Type B pancreatic cell (in vitro differentiated cells): Measurements from ENCODE around the gene INKA1. TPM values are rescaled to one million over a fixed set of nuclear protein-coding genes. Genes with fewer than 3 reads are reported as not detected.
A peak's percentile ranks its signal among the peaks of the same experiment; 100 is the strongest.
"Not testable (repeated sequence)": the region's sequence is repeated elsewhere in the genome, so short reads cannot be mapped to it uniquely, and the experiment has no call there.

Source experiments
- DNase-seq: peaks from one replicate; pipeline ENCODE4 v3.0.0; 2021; ENCODE audit warnings: mixed read lengths; ENCODE audit not compliant: unreplicated experiment; ENCODE audit errors: extremely low spot score
- H3K27ac Mint-ChIP-seq: 2 replicates; pipeline ENCODE4 v1.8.0; 2021; ENCODE audit warnings: mild to moderate bottlenecking, mixed read lengths
- H3K27me3 Mint-ChIP-seq: 2 replicates; pipeline ENCODE4 v1.8.0; 2021; ENCODE audit warnings: mixed read lengths
- H3K36me3 Mint-ChIP-seq: 2 replicates; pipeline ENCODE4 v1.8.0; 2021; ENCODE audit warnings: mixed read lengths
- H3K4me1 Mint-ChIP-seq: one replicate; pipeline ENCODE4 v1.8.0; 2021; ENCODE audit warnings: mixed read lengths; ENCODE audit not compliant: unreplicated experiment
- H3K4me3 Mint-ChIP-seq: 2 replicates; pipeline ENCODE4 v1.8.0; 2021; ENCODE audit warnings: mild to moderate bottlenecking, mixed read lengths
- H3K9me3 Mint-ChIP-seq: 2 replicates; pipeline ENCODE4 v1.8.0; 2021; ENCODE audit warnings: mixed read lengths
- CTCF ChIP-seq: fragments of 200-600 bp; sonication (generic); conservative IDR thresholded peaks from 2 replicates; pipeline ENCODE4 v1.5.0; 2021; ENCODE audit warnings: antibody characterized with exemption, mild to moderate bottlenecking
- total RNA-seq: library from RNA; stranded (reverse); gene quantifications from 2 replicates; pipeline ENCODE4 v1.2.1, GENCODE V29; 2021; ENCODE audit warnings: low replicate concordance

The INKA1 gene
- total RNA-seq, 1 donor from 2014 or later = 6.7 TPM

- peaks cover 20% of the 10 kb centered on the region for H3K4me1 Mint-ChIP-seq
- H3K36me3 Mint-ChIP-seq = no peaks in the 10 kb centered on the region
- peaks cover 31% of the 10 kb centered on the region for H3K27me3 Mint-ChIP-seq
- H3K4me3 Mint-ChIP-seq = peak overlapping the region; percentile 88
- DNase-seq = no peak
- no peak for TF ChIP-seq CTCF
- no peaks in the 10 kb centered on the region for H3K9me3 Mint-ChIP-seq
- peak overlapping the region; percentile 43 for H3K27ac Mint-ChIP-seq
Measured at GRCh38 chr3:49805897-49806701, 3.0 kb downstream of the INKA1 start.

GRCh38 chr3:49806850-49807249, 3.8 kb downstream of the INKA1 start:
- H3K4me3 Mint-ChIP-seq = peak overlapping the region; percentile 25
- H3K36me3 Mint-ChIP-seq = no peaks in the 10 kb centered on the region
- H3K4me1 Mint-ChIP-seq = peaks cover 20% of the 10 kb centered on the region
- DNase-seq = no peak
- no peak overlapping the region for H3K27ac Mint-ChIP-seq
- TF ChIP-seq CTCF = no peak
- H3K27me3 Mint-ChIP-seq = peaks cover 24% of the 10 kb centered on the region
- H3K9me3 Mint-ChIP-seq = no peaks in the 10 kb centered on the region

- Mint-ChIP-seq H3K27ac (peak overlapping the region; percentile 51), H3K4me3 (peak overlapping the region; percentile 54), H3K9me3 (no peaks in the 10 kb centered on the region), H3K36me3 (no peaks in the 10 kb centered on the region), H3K27me3 (peaks cover 17% of the 10 kb centered on the region), H3K4me1 (peaks cover 16% of the 10 kb centered on the region)
- DNase-seq = no peak
- TF ChIP-seq CTCF = no peak
Measured at GRCh38 chr3:49807431-49808114, 4.5 kb downstream of the INKA1 start.

- Mint-ChIP-seq H3K4me1 (peaks cover 8% of the 10 kb centered on the region), H3K9me3 (no peaks in the 10 kb centered on the region), H3K4me3 (no peak overlapping the region), H3K27ac (no peak overlapping the region), H3K36me3 (no peaks in the 10 kb centered on the region), H3K27me3 (no peaks in the 10 kb centered on the region)
- TF ChIP-seq CTCF = no peak
- DNase-seq = no peak
Measured at GRCh38 chr3:49812916-49813496, 9.9 kb downstream of the INKA1 start.

GRCh38 chr3:49813497-49814174, 10.6 kb downstream of the INKA1 start, which contains the start of gene UBA7:
UBA7 (minus strand) TSS chr3:49813953; CDS start chr3:49813787, 166 bp downstream.
- no peak for TF ChIP-seq CTCF

GRCh38 chr3:49823131-49823530, 20.1 kb downstream of the INKA1 start:
- not testable (repeated sequence) for H3K4me1 Mint-ChIP-seq, H3K4me3 Mint-ChIP-seq, DNase-seq, H3K36me3 Mint-ChIP-seq, H3K27me3 Mint-ChIP-seq, H3K9me3 Mint-ChIP-seq, H3K27ac Mint-ChIP-seq

More at GRCh38 chr3:49813497-49814174, 10.6 kb downstream of the INKA1 start, which contains the start of gene UBA7:
- H3K36me3 Mint-ChIP-seq = no peaks in the 10 kb centered on the region
- no peak for DNase-seq
- H3K4me1 Mint-ChIP-seq = peaks cover 8% of the 10 kb centered on the region
- no peaks in the 10 kb centered on the region for H3K9me3 Mint-ChIP-seq
- H3K27ac Mint-ChIP-seq = no peak within 1 kb of the TSS
- no peaks in the 10 kb centered on the region for H3K27me3 Mint-ChIP-seq
- no peak within 1 kb of the TSS for H3K4me3 Mint-ChIP-seq
